Endothelial cell of umbilical vein (primary cell): ENCODE measurements around the gene COPRS.

Experiments
- EZH2 ChIP-seq: IDR thresholded peaks from 2 replicates; pipeline ENCODE4 v1.6.1; 2012; ENCODE audit warnings: borderline replicate concordance, low read depth, mild to moderate bottlenecking, moderate library complexity, low read length, inconsistent platforms; ENCODE audit not compliant: severe bottlenecking
- POLR2AphosphoS5 ChIP-seq: IDR thresholded peaks from 2 replicates; pipeline ENCODE4 v1.6.1; 2012; ENCODE audit warnings: low read depth, mild to moderate bottlenecking, control low read depth, low read length, moderate library complexity; ENCODE audit not compliant: insufficient read depth
- TF ChIP-seq, protein P1 (sequence below), 2 donors: IDR thresholded peaks; 1 replicate in 1 of 2; 2 replicates in 1 of 2; pipeline ENCODE4 v1.5.1; 2011; ENCODE audit warnings: low read length in 2 of 2, mild to moderate bottlenecking in 2 of 2, moderate library complexity in 2 of 2, control low read depth in 1 of 2, inconsistent platforms in 1 of 2, low read depth in 1 of 2; ENCODE audit not compliant: insufficient read depth in 1 of 2; ENCODE audit errors: extremely low read depth in 1 of 2
- TF ChIP-seq, protein P2 (sequence below): IDR thresholded peaks from 2 replicates; pipeline ENCODE4 v1.6.1; 2011; ENCODE audit not compliant: insufficient read depth, insufficient read length

DNA sequence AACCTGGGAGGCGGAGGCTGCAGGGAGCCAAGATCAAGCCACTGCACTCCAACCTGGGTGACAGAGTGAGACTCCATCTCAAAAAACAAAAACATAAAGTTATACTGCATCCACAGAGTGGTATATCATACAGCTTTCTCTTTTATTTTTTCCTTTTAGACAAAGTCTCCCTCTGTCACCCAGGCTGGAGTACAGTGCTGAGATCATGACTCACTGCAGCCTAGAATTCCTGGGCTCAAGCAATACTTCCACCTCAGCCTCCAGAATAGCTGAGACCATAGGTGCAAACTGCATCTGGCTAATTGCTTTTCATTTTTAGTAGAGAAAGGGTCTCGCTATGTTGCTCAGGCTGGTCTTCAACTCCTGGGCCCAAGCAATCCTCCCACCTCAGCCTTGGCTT lies 10.0 kb upstream of the COPRS start:
- TF ChIP-seq, protein P1, sequence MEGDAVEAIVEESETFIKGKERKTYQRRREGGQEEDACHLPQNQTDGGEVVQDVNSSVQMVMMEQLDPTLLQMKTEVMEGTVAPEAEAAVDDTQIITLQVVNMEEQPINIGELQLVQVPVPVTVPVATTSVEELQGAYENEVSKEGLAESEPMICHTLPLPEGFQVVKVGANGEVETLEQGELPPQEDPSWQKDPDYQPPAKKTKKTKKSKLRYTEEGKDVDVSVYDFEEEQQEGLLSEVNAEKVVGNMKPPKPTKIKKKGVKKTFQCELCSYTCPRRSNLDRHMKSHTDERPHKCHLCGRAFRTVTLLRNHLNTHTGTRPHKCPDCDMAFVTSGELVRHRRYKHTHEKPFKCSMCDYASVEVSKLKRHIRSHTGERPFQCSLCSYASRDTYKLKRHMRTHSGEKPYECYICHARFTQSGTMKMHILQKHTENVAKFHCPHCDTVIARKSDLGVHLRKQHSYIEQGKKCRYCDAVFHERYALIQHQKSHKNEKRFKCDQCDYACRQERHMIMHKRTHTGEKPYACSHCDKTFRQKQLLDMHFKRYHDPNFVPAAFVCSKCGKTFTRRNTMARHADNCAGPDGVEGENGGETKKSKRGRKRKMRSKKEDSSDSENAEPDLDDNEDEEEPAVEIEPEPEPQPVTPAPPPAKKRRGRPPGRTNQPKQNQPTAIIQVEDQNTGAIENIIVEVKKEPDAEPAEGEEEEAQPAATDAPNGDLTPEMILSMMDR (IDR thresholded peaks at IDR 0.05; ENCODE audit: extremely low read depth in 1 of 2, insufficient read depth in 1 of 2, low read depth in 1 of 2, low read length in 2 of 2) = no peak
- no peak for TF ChIP-seq EZH2
- no peak for TF ChIP-seq POLR2AphosphoS5
- TF ChIP-seq, protein P2, sequence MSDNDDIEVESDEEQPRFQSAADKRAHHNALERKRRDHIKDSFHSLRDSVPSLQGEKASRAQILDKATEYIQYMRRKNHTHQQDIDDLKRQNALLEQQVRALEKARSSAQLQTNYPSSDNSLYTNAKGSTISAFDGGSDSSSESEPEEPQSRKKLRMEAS = no peak
